HG03469 (cell line): Measurements from ENCODE around the gene CRNN.
A peak's percentile ranks its signal among the peaks of the same experiment; 100 is the strongest.

Experiments
- ATAC-seq: cut with Tn5 transposase; IDR thresholded peaks from one replicate; pipeline ENCODE4 v1.9.1; 2021; ENCODE audit warnings: mild to moderate bottlenecking, moderate library complexity, moderate number of reproducible peaks; ENCODE audit not compliant: unreplicated experiment

Gene CRNN

GRCh38 chr1:152413909-152414308 lies at the start of gene CRNN:
TSS of gene CRNN (minus strand) at chr1:152414263. CDS start at chr1:152412233, 2,030 bp downstream.
- ATAC-seq: no peak

GRCh38 chr1:152462636-152463035 lies 48.6 kb upstream of the CRNN start:
- no peak for ATAC-seq

DNA sequence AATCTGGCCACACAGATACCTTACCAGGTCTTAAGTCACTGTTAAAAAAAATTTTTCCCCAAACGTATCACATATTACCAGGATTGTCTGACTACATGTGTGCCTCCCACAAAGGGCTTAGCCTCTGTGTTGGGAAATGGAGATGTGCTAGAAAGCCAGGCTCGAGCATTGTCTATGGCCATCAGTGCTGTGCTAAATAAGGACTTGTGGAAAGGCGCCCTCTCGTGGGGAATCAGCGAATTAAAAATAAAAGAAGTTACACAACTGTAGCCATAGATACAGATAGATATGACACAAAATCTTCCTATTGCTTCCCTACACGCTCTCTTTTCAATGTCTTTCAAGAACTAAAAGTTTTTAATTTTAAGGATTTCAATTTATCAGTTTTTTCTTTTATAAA lies 47.5 kb upstream of the CRNN start:
- no peak for ATAC-seq

- ATAC-seq: no peak
Observed at GRCh38 chr1:152460529-152460899, 46.5 kb upstream of the CRNN start.

GRCh38 chr1:152459596-152460528 lies 45.8 kb upstream of the CRNN start:
- peak; percentile 70 for ATAC-seq

DNA sequence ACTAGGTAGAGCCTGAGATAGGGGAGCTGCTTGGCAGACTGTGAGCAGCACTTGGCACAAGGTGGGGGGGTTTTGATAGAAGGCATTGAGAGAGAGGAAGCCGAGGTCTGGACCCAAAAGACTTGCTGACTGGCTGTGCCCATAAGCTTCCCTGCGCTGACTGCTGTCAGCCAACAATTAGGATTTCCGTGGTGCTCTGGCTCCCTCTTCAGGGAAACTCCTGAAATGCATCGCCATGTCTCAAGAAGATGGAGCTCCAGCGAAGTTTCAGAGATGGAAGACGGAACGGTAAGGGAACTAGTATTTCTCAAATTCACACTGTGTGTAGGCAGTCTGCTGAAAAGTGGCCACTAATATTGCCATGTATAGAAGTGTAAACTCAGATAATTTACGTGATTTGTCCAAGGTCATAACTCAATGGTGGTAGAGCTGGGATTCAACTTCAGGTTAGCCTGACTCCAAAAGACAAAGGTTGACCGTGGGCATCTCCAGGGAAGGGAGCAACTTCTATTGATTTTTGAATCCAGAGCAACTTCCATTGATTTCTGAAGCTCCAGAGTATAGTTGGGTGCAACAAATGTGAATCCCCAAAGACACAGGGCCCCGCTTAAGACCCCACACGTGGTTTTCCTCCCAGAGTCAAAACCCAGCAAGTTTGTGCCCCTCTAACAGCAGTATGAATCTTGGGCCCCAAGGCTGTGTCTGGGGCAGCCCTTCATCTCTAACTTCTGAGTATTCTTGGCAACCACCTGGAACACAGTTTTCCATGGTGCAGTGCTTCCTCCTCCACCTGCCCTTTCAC lies 44.5 kb upstream of the CRNN start:
- no peak for ATAC-seq

GRCh38 chr1:152457561-152457960 lies 43.5 kb upstream of the CRNN start:
- no peak for ATAC-seq

GRCh38 chr1:152457071-152457470 lies 43.0 kb upstream of the CRNN start:
- ATAC-seq: no peak

GRCh38 chr1:152451254-152451653 lies 37.2 kb upstream of the CRNN start:
- ATAC-seq: no peak

DNA sequence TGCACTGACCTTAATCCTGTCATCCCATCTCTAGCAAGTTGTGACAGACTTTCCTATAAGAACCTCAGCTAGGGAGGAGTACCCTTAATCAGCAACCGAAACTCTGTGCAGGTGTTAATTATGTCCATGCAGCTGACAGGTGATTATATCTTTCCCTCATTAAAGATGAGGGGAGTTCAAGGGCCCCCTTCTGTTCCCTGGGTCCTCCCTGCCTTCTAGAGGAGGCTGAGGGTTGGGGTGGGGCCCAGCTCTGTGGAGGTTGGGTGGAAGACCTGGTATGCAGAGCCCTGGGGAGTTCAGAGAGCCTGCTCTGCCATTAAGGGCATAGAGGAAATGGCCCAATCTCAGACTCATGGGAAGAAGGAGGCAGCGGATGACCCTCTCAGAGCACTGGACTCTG lies 35.6 kb upstream of the CRNN start:
- ATAC-seq: no peak

DNA sequence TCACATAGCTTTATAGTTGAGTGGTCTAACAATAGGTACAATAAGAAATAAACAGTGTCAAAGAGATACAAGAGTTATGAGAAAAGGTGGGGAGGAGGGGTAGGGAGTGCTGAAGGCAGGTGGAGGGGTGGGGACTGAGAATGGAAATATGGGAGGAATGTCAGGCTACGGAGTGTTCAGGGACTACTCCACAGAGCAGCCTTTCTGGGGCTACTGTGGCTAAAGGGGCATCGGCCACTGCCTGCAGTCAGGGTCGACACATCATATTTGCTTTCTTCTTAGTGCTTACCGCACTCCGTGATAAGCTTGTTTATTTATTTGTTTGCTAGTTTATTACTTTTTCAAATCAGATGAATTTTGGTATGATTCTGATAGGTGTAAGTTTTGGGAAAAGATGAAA lies 34.4 kb upstream of the CRNN start:
- no peak for ATAC-seq

DNA sequence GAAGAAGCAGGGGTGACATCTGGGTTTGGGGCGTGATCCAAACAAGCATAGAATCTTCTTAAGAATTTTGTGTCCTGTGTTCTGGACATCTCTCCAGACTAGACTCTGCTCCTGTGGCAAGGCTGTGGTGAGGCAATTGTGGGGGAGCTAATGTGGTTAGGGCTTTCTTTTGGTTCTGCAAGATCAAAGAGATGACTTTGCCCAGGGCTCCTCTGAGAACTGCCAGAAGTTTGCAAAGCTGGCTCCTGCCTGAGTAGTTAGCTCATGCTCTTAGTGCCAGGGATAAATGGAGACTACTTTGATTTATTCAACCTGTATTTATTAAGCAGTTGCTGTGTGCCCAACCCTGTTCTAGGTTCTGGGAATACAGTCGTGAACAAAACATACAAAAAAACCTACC lies 34.0 kb upstream of the CRNN start:
- no peak for ATAC-seq

- no peak for ATAC-seq
Observed at GRCh38 chr1:152447484-152447883, 33.4 kb upstream of the CRNN start.

- ATAC-seq: no peak
Observed at GRCh38 chr1:152444045-152444444, 30.0 kb upstream of the CRNN start.

- no peak for ATAC-seq
Observed at GRCh38 chr1:152442765-152443164, 28.7 kb upstream of the CRNN start.

DNA sequence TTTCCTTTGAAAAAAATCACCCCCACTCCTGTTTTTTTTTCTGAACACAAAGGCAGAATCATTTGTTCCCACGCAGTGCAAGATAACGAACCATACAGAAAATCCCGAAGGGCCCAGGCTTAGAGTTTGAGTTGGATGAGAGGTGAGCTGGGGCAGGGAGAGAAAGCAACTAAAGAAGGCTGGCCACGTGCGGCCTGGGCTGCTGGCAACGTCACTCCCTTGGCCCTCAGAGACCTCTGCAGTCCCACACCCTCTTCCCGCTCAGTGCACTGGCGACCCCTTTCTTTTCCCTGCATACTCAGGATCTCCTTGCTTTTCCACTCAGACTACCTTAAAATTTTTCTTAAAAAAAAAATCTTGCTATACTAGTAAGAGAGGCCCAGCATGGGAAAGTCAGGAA lies 28.2 kb upstream of the CRNN start:
- ATAC-seq: no peak

GRCh38 chr1:152441756-152442155 lies 27.7 kb upstream of the CRNN start:
- no peak for ATAC-seq

DNA sequence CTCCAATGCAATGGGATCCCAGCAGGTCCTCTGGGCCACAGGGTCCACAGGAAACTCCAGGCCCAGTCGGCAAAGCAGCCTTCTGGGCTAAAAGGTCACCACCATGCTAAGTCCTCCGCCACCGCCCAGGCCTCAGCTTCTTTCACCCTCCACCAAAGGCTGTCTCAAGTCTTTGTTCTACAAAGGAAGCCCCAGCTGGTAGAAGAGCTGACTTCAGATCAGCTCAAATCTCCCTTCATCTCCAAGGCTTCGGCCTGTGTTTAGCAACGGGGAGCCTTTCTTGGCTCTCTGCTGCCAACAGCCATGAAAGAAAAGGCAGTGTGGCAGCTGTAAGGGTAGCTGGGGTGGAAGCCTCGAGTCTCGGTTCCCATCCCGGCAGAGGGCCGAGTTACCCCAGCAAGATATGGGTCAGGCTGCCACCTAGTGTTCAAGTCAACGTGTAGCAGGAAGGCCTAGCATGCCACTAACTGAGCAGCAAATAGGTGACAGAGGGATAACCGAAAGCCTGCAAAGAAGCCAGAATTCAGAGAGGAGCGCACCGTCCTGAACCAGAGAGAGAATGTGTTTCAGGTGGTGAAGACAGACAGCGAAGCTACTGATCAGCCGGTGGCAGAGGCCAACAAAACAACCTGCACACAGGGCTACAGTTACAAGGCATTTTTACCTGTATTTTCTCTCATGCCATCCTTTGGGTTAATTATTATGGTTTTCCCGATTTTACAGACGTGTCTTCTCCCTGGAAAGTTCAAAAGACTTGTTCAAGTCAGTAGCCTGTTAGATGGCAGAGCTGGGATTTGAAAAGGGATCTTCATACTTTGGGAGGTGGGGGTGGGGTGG lies 26.8 kb upstream of the CRNN start:
- ATAC-seq: peak; percentile 65

DNA sequence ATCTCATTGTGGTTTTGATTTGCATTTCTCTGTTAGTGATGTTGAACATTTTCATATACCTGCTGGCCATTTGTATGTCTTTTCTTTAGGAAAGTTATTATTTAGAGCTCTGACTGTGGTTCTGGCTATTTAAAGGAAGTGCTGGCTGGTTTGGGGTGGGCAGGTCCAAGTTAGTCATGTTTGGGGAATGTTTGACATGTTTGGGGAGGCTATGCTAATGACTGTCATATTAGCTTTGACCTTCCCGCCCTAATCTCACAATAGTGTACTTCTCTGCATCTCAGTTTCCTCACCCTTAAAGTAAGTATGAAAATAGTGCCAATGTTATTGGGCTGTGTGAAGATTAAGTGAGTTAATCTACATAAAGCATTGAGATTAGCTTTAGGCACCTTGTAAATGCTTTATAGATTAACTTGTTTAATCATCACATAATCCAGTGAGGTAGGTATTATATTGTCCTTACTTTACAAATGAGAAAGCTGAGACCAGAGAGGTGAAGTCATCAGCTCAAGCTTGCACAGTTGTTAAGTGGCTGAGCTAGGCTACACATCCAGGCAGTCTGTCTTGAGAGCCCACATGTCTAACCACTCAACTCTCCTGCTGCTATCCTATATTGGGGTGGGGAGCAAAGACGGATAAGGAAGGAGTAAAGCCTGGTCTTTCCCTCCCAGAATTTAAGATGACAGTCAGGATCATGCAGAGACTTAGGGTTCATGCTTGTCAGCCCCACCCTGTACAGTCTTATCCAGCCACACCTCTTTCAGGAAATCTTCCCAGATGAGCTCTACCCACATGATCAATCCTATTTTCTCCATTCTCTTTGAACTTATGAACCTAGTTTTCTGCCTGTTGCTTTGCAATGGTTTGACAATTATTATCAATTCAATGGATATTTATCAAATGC lies 22.8 kb upstream of the CRNN start:
- ATAC-seq: no peak

DNA sequence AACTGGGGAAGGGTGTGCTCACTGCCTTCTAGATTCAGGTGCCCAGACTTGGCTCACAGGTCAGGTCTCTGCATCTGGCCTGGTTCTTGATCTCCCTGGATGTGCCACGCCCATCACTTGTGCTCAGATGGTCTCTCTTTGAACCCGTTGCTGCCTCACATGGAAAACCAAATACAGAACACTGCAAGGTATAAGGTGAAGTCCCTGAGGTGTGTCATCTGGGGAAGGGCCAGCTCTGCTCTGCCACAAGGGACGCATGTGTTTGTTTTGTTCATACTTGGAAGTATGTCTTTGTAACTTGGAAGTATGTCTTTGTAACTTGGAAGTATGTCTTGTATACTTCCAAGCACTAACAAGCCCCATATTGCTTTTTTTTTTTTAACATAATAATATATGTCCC lies 13.4 kb upstream of the CRNN start:
- no peak for ATAC-seq
